HepG2 (cell line): ENCODE measurements around the gene VAMP5. TPM values are rescaled to one million over a fixed set of nuclear protein-coding genes. Genes with fewer than 3 reads are reported as not detected.

Experiments
- ATRX ChIP-seq: sonication (generic); formaldehyde crosslinking; IDR thresholded peaks from 2 replicates; pipeline ENCODE4 v1.4.0; 2020; ENCODE audit warnings: missing genetic modification reagents, borderline replicate concordance
- CEBPG ChIP-seq: IDR thresholded peaks from 2 replicates; pipeline ENCODE4 v1.6.1; 2016
- CEBPZ ChIP-seq: IDR thresholded peaks from 2 replicates; pipeline ENCODE4 v1.6.1; 2012; ENCODE audit warnings: low read length, improper control_type of control experiment
- FOXO1 ChIP-seq: sonication (generic); formaldehyde crosslinking; IDR thresholded peaks from 2 replicates; pipeline ENCODE4 v1.4.0; 2020; ENCODE audit warnings: missing genetic modification reagents
- HNF4G ChIP-seq, 2 experiments: sonication (generic) in 1 of 2; formaldehyde crosslinking in 1 of 2; IDR thresholded peaks; 2 replicates each; pipeline versions ENCODE4 v1.4.0 to v1.6.1; 2011 to 2020; ENCODE audit warnings: borderline replicate concordance in 2 of 2, low read depth in 2 of 2, mild to moderate bottlenecking in 2 of 2, low read length in 1 of 2, missing genetic modification reagents in 1 of 2, moderate library complexity in 1 of 2
- IKZF5 ChIP-seq: IDR thresholded peaks from 2 replicates; pipeline ENCODE4 v1.6.1; 2018; ENCODE audit warnings: missing genetic modification reagents, mild to moderate bottlenecking, missing compliant biosample characterization
- JDP2 ChIP-seq: sonication (generic); formaldehyde crosslinking; IDR thresholded peaks from 2 replicates; pipeline ENCODE4 v1.8.1; 2022; ENCODE audit warnings: missing genetic modification reagents, borderline replicate concordance
- NFKBIZ ChIP-seq: IDR thresholded peaks from 2 replicates; pipeline ENCODE4 v1.6.1; 2018; ENCODE audit warnings: missing genetic modification reagents, missing compliant biosample characterization
- POGK ChIP-seq: sonication (generic); formaldehyde crosslinking; conservative IDR thresholded peaks from 2 replicates; pipeline ENCODE4 v1.8.0; 2022; ENCODE audit warnings: mild to moderate bottlenecking, moderate library complexity, missing genetic modification reagents
- POLR2AphosphoS2 ChIP-seq: IDR thresholded peaks from 2 replicates; pipeline ENCODE4 v1.6.1; 2011; ENCODE audit warnings: low read depth, low read length, improper control_type of control experiment
- REXO4 ChIP-seq: sonication (generic); formaldehyde crosslinking; IDR thresholded peaks from 2 replicates; pipeline ENCODE4 v1.8.0; 2022; ENCODE audit warnings: missing genetic modification reagents, mild to moderate bottlenecking, borderline replicate concordance
- SCMH1 ChIP-seq: sonication (generic); formaldehyde crosslinking; IDR thresholded peaks from 2 replicates; pipeline ENCODE4 v1.9.0; 2021; ENCODE audit warnings: missing genetic modification reagents, mild to moderate bottlenecking, borderline replicate concordance
- SRSF4 ChIP-seq: fragments of 200-400 bp; formaldehyde crosslinking; IDR thresholded peaks from one replicate; pipeline ENCODE4 v1.6.1; 2018; ENCODE audit warnings: mild to moderate bottlenecking, low read depth, low read length, moderate library complexity; ENCODE audit not compliant: poor library complexity, severe bottlenecking
- TBX3 ChIP-seq: fragments of 450-650 bp; IDR thresholded peaks from 2 replicates; pipeline ENCODE4 v1.6.1; 2017; ENCODE audit warnings: antibody characterized with exemption, mild to moderate bottlenecking, inconsistent platforms, borderline replicate concordance
- TGIF2 ChIP-seq: IDR thresholded peaks from 2 replicates; pipeline ENCODE4 v1.6.1; 2016; ENCODE audit warnings: control low read depth, missing compliant biosample characterization
- TOE1 ChIP-seq: sonication (generic); formaldehyde crosslinking; IDR thresholded peaks from 2 replicates; pipeline ENCODE4 v1.4.0; 2020; ENCODE audit warnings: mild to moderate bottlenecking, missing genetic modification reagents
- ZNF317 ChIP-seq: sonication (generic); formaldehyde crosslinking; IDR thresholded peaks from 2 replicates; pipeline ENCODE4 v1.5.0; 2020; ENCODE audit warnings: mild to moderate bottlenecking, missing genetic modification reagents
- ZNF460 ChIP-seq: sonication (generic); formaldehyde crosslinking; IDR thresholded peaks from 2 replicates; pipeline ENCODE4 v1.5.1; 2020; ENCODE audit warnings: missing genetic modification reagents, mild to moderate bottlenecking, borderline replicate concordance
- ZNF530 ChIP-seq: sonication (generic); formaldehyde crosslinking; IDR thresholded peaks from 2 replicates; pipeline ENCODE4 v1.5.0; 2020; ENCODE audit warnings: low read depth, mild to moderate bottlenecking, missing genetic modification reagents
- ZNF564 ChIP-seq: sonication (generic); formaldehyde crosslinking; IDR thresholded peaks from 2 replicates; pipeline ENCODE4 v1.8.1; 2023; ENCODE audit warnings: mild to moderate bottlenecking, missing genetic modification reagents
- polyA plus RNA-seq, 8 experiments: library from polyadenylated mRNA; depleted of rRNA in 3 of 8; stranded (reverse) in 7 of 8; unstranded in 1 of 8; fragments of >200 nt; fragmentation: Illumina TruSeq in 4 of 8; extraction: Trizol in 4 of 8; gene quantifications; 2 replicates each; pipeline versions ENCODE4 v1.2.1 to v1.2.3, GENCODE V29; 2011 to 2016; ENCODE audit warnings: low read depth in 4 of 8, missing spikeins in 1 of 8, mixed read lengths in 1 of 8; ENCODE audit not compliant: insufficient read depth in 1 of 8
- total RNA-seq, 5 experiments: library from RNA; depleted of rRNA; stranded (reverse); fragments of >200 nt; fragmentation: Illumina TruSeq; extraction: Trizol; gene quantifications; 2 replicates each; pipeline ENCODE4 v1.2.3, GENCODE V29; 2016; ENCODE audit warnings: low read depth in 1 of 5
- TF ChIP-seq, protein P1 (sequence below): conservative IDR thresholded peaks from 2 replicates; pipeline ENCODE4 v1.6.1; 2018; ENCODE audit warnings: missing genetic modification reagents

VAMP5 gene
- total and polyA plus RNA-seq, 2 of the 13 experiments (the other 11 are each of a cell fraction or from before 2014, with no cell fraction given): 7.2 to 56.7 TPM

DNA sequence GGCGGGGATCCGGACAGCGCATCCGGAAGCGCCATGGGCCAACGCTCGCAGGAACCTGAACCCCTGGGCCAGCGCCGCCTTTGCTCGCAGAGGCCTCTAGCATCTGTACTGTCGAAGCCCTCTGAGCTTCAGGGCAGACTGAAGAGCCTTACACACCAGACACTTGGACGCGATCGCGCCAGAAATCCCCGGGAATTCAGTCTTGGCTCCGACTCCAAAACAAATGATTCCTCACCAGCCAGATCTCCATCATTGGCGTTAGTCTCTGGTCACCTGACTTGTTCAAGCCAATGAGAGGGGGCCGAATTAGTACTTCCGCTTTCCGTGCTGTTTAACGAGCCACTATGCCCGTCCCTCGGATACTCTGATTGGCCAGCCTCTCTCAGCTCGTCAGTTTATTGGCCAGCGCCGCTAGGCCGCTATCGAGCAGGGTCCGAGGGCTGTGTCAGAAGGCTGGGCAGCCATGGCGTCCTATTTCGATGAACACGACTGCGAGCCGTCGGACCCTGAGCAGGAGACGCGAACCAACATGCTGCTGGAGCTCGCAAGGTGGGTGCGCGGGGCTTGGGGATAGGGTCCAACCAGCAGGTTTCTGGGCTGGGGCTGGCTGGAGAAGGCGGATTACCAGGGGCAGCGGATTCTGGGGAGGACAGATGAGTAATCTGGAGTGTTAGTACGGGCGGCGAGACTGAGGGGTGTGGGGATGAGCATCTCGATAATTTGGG is 11.2 kb downstream of the VAMP5 start, which contains the start of gene RNF181 (continued):
- TF ChIP-seq IKZF5 (CRISPR knock-in tag) (no peak; the same call in none of the 2 replicates), ZNF460 (CRISPR knock-in tag) (no peak), TOE1 (CRISPR knock-in tag) (peak; percentile 34; the same call in 1 of the 2 replicates), FOXO1 (CRISPR knock-in tag) (0 out of 2 replicates have a peak, but pooled peaks have one; percentile 35), NFKBIZ (CRISPR knock-in tag) (no peak), ZNF317 (CRISPR knock-in tag) (no peak; the same call in 1 of the 2 replicates), POLR2AphosphoS2 (no peak), CEBPZ (no peak), SCMH1 (no peak), ATRX (CRISPR knock-in tag) (no peak), ZNF530 (0 out of 2 replicates have a peak, but pooled peaks have one; percentile 1), TGIF2 (peak; percentile 45; the same call in 1 of the 2 replicates), JDP2 (no peak), HNF4G (IDR thresholded peaks at IDR 0.05; ENCODE audit: borderline replicate concordance, low read depth, low read length) (no peak; the same call in 1 of the 2 replicates), HNF4G (CRISPR knock-in tag; IDR thresholded peaks at IDR 0.05; ENCODE audit: borderline replicate concordance, low read depth) (0 out of 2 replicates have a peak, but pooled peaks have one; percentile 14), SRSF4 (no peak), CEBPG (CRISPR knock-in tag) (no peak), POGK (CRISPR knock-in tag) (peak; percentile 37; the same call in 1 of the 2 replicates), ZNF564 (0 out of 2 replicates have a peak, but pooled peaks have one; percentile 73), REXO4 (CRISPR knock-in tag) (no peak), TBX3 (peak; percentile 35; the same call in 1 of the 2 replicates)
- TF ChIP-seq, protein P1, sequence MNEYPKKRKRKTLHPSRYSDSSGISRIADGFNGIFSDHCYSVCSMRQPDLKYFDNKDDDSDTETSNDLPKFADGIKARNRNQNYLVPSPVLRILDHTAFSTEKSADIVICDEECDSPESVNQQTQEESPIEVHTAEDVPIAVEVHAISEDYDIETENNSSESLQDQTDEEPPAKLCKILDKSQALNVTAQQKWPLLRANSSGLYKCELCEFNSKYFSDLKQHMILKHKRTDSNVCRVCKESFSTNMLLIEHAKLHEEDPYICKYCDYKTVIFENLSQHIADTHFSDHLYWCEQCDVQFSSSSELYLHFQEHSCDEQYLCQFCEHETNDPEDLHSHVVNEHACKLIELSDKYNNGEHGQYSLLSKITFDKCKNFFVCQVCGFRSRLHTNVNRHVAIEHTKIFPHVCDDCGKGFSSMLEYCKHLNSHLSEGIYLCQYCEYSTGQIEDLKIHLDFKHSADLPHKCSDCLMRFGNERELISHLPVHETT: no peak; the same call in 1 of the 2 replicates
